H9 (cell line): ENCODE data around the gene BARHL2. TPM values are rescaled to one million over a fixed set of nuclear protein-coding genes. Genes with fewer than 3 reads are reported as not detected.

ENCODE experiments used
- DNase-seq: peaks from one replicate; pipeline ENCODE4 v3.0.0-alpha.2; 2017
- H2AFZ ChIP-seq: one replicate; pipeline ENCODE4 v1.6.1; 2013; ENCODE audit warnings: mild to moderate bottlenecking, low read length, control low read depth, moderate library complexity
- H2AK5ac ChIP-seq: 2 replicates; pipeline ENCODE4 v1.6.1; 2013; ENCODE audit warnings: low read length, control low read depth, mixed read lengths; ENCODE audit not compliant: insufficient read length
- H2BK120ac ChIP-seq: one replicate; pipeline ENCODE4 v1.6.1; 2013; ENCODE audit warnings: low read depth, mild to moderate bottlenecking, low read length, control low read depth, inconsistent platforms; ENCODE audit not compliant: poor library complexity, severe bottlenecking
- H2BK12ac ChIP-seq: 2 replicates; pipeline ENCODE4 v1.6.1; 2013; ENCODE audit warnings: low read length, control low read depth, mixed read lengths, low read depth; ENCODE audit not compliant: insufficient read length
- H2BK15ac ChIP-seq: 2 replicates; pipeline ENCODE4 v1.6.1; 2013; ENCODE audit warnings: low read depth, low read length, control low read depth
- H2BK20ac ChIP-seq: one replicate; pipeline ENCODE4 v1.6.1; 2013; ENCODE audit warnings: low read depth, mild to moderate bottlenecking, low read length, control low read depth, inconsistent platforms; ENCODE audit not compliant: poor library complexity, severe bottlenecking
- H2BK5ac ChIP-seq: 2 replicates; pipeline ENCODE4 v1.6.1; 2013; ENCODE audit warnings: low read length, control low read depth, mixed read lengths; ENCODE audit not compliant: insufficient read length
- H3K14ac ChIP-seq: 2 replicates; pipeline ENCODE4 v1.6.1; 2013; ENCODE audit warnings: low read length, control low read depth; ENCODE audit not compliant: insufficient read depth
- H3K18ac ChIP-seq: 2 replicates; pipeline ENCODE4 v1.6.1; 2013; ENCODE audit warnings: low read depth, mild to moderate bottlenecking, mixed read lengths, low read length, control low read depth; ENCODE audit not compliant: insufficient read length
- H3K23ac ChIP-seq: 2 replicates; pipeline ENCODE4 v1.6.1; 2013; ENCODE audit warnings: low read length, control low read depth, mixed read lengths, low read depth; ENCODE audit not compliant: insufficient read length
- H3K23me2 ChIP-seq: 2 replicates; pipeline ENCODE4 v1.6.1; 2013; ENCODE audit warnings: low read depth, mild to moderate bottlenecking, mixed read lengths, low read length, control low read depth; ENCODE audit not compliant: insufficient read length, poor library complexity, severe bottlenecking
- H3K27ac ChIP-seq: 2 replicates; pipeline ENCODE4 v1.5.1; 2013; ENCODE audit warnings: low read length, control low read depth, mixed read lengths, low read depth; ENCODE audit not compliant: insufficient read length
- H3K27me3 ChIP-seq: 2 replicates; pipeline ENCODE4 v1.6.1; 2013; ENCODE audit warnings: low read length, control low read depth, inconsistent platforms; ENCODE audit not compliant: insufficient read depth
- H3K4ac ChIP-seq: 2 replicates; pipeline ENCODE4 v1.6.1; 2013; ENCODE audit warnings: low read depth, mild to moderate bottlenecking, control low read depth, inconsistent platforms, low read length, moderate library complexity
- H3K4me1 ChIP-seq: 2 replicates; pipeline ENCODE4 v1.6.1; 2013; ENCODE audit warnings: low read length, control low read depth, inconsistent platforms; ENCODE audit not compliant: insufficient read depth
- H3K4me2 ChIP-seq: 2 replicates; pipeline ENCODE4 v1.6.1; 2013; ENCODE audit warnings: low read length, control low read depth, mixed read lengths; ENCODE audit not compliant: insufficient read length, insufficient read depth
- H3K56ac ChIP-seq: 2 replicates; pipeline ENCODE4 v1.6.1; 2013; ENCODE audit warnings: low read depth, mild to moderate bottlenecking, mixed read lengths, low read length, control low read depth; ENCODE audit not compliant: insufficient read length
- H3K79me1 ChIP-seq: 2 replicates; pipeline ENCODE4 v1.6.1; 2013; ENCODE audit warnings: low read depth, mild to moderate bottlenecking, moderate library complexity, low read length, control low read depth, inconsistent platforms; ENCODE audit not compliant: insufficient read depth, poor library complexity, severe bottlenecking
- H3K79me2 ChIP-seq: 2 replicates; pipeline ENCODE4 v1.6.1; 2013; ENCODE audit warnings: low read length, control low read depth, inconsistent platforms; ENCODE audit not compliant: insufficient read depth
- H3K9ac ChIP-seq: 2 replicates; pipeline ENCODE4 v1.6.1; 2013; ENCODE audit warnings: low read length, control low read depth, mixed read lengths; ENCODE audit not compliant: insufficient read length; ENCODE audit errors: extremely low read depth
- H3K9me3 ChIP-seq: one replicate; pipeline ENCODE4 v1.6.1; 2013; ENCODE audit warnings: low read depth, low read length, inconsistent platforms; ENCODE audit not compliant: control insufficient read depth
- H3T11ph ChIP-seq: one replicate; pipeline ENCODE4 v1.6.1; 2013; ENCODE audit warnings: mild to moderate bottlenecking, low read length, control low read depth, inconsistent platforms
- H4K20me1 ChIP-seq: one replicate; pipeline ENCODE4 v1.6.1; 2013; ENCODE audit not compliant: control insufficient read depth, insufficient read length, insufficient read depth
- H4K5ac ChIP-seq: 2 replicates; pipeline ENCODE4 v1.6.1; 2013; ENCODE audit warnings: low read depth, mild to moderate bottlenecking, mixed read lengths, low read length, control low read depth; ENCODE audit not compliant: insufficient read length
- H4K8ac ChIP-seq: replicated peaks from 2 replicates; pipeline ENCODE4 v1.6.1; 2013; ENCODE audit warnings: low read length, control low read depth, mixed read lengths, low read depth; ENCODE audit not compliant: insufficient read length
- H4K91ac ChIP-seq: 2 replicates; pipeline ENCODE4 v1.6.1; 2013; ENCODE audit warnings: low read depth, mild to moderate bottlenecking, moderate library complexity, mixed read lengths, low read length, control low read depth; ENCODE audit not compliant: insufficient read length
- H3K27ac Mint-ChIP-seq, 3 experiments: 2 replicates in 2 of 3; 3 replicates in 1 of 3; pipeline ENCODE4 v1.8.0; 2020 to 2021; ENCODE audit warnings: mixed read lengths in 3 of 3, mild to moderate bottlenecking in 1 of 3, moderate library complexity in 1 of 3
- H3K27me3 Mint-ChIP-seq: 2 replicates; pipeline ENCODE4 v1.8.0; 2021; ENCODE audit warnings: low read depth, mild to moderate bottlenecking, moderate library complexity, mixed read lengths
- H3K36me3 Mint-ChIP-seq, 3 experiments: 2 replicates in 2 of 3; 3 replicates in 1 of 3; pipeline ENCODE4 v1.8.0; 2020 to 2021; ENCODE audit warnings: low read depth in 3 of 3, mixed read lengths in 3 of 3; ENCODE audit not compliant: insufficient read depth in 1 of 3
- H3K4me1 Mint-ChIP-seq, 2 experiments: 2 replicates each; pipeline ENCODE4 v1.8.0; 2020; ENCODE audit warnings: mixed read lengths in 2 of 2
- H3K4me3 Mint-ChIP-seq, 2 experiments: 2 replicates in 1 of 2; 3 replicates in 1 of 2; pipeline ENCODE4 v1.8.0; 2020 to 2021; ENCODE audit warnings: mild to moderate bottlenecking in 2 of 2, mixed read lengths in 2 of 2, moderate library complexity in 1 of 2
- H3K9me3 Mint-ChIP-seq, 2 experiments: 2 replicates in 1 of 2; 3 replicates in 1 of 2; pipeline ENCODE4 v1.8.0; 2020; ENCODE audit warnings: mild to moderate bottlenecking in 2 of 2, mixed read lengths in 2 of 2, moderate library complexity in 1 of 2
- WGBS: extraction: QIAGEN DNeasy Blood & Tissue Kit; methylation state at CpG from one replicate; pipeline ENCODE4 v1.1.7; 2013; ENCODE audit warnings: missing lambda C conversion rate, low lambda C conversion rate, mixed read lengths; ENCODE audit not compliant: insufficient read length; ENCODE audit errors: extremely low coverage; 5-methylcytosine and 5-hydroxymethylcytosine counted together
- total RNA-seq: library from RNA; stranded (reverse); gene quantifications from 2 replicates; pipeline ENCODE4 v1.2.1, GENCODE V29; 2021
- TF ChIP-seq, protein P1 (sequence below): fragments of 200-600 bp; sonication (generic); conservative IDR thresholded peaks from 3 replicates; pipeline ENCODE4 v1.8.0; 2021; ENCODE audit warnings: antibody characterized with exemption, mild to moderate bottlenecking

BARHL2 gene
- total RNA-seq, 1 experiment from 2014 or later = not detected

DNA sequence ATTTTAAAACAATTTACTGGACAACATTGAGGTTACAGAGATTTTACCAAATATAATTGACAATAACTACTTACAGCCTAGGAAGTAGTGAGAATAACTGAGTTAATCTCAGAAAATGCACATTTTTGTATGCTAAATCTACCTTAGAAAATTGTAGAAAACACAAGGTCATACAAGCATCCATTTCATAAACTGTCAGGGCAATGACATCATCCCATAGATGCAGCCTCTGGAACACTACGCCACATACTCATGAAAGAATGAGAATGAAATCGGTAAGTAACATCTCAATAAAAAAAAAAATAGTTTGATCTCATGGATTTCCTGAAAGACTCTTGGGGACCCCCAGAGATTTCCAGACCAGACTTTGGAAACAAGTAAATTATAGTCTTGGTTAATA lies 28.9 kb upstream of the BARHL2 start:
- Histone ChIP-seq H3K27me3 (no peaks in the 10 kb centered on the region), H2BK5ac (no peak overlapping the region), H3K23me2 (no peaks in the 10 kb centered on the region), H3K18ac (no peak overlapping the region), H3K4me2 (no peak overlapping the region), H3K27ac (no peak overlapping the region), H2AK5ac (no peak overlapping the region), H3K14ac (no peak overlapping the region), H4K8ac (no peak overlapping the region), H3K79me1 (no peaks in the 10 kb centered on the region), H3K4me1 (no peaks in the 10 kb centered on the region), H3K56ac (no peak overlapping the region), H2BK20ac (no peak overlapping the region), H2BK120ac (no peak overlapping the region), H2BK12ac (no peak overlapping the region), H3K79me2 (no peaks in the 10 kb centered on the region), H2AFZ (no peak overlapping the region), H4K91ac (no peak overlapping the region), H3K23ac (no peak overlapping the region), H4K20me1 (no peaks in the 10 kb centered on the region), H3K9me3 (no peaks in the 10 kb centered on the region), H3T11ph (no peak overlapping the region), H3K4ac (no peak overlapping the region), H4K5ac (no peak overlapping the region), H2BK15ac (no peak overlapping the region), H3K9ac (no peak overlapping the region)
- H3K27me3 Mint-ChIP-seq = peaks cover 3% of the 10 kb centered on the region
- TF ChIP-seq, protein P1, sequence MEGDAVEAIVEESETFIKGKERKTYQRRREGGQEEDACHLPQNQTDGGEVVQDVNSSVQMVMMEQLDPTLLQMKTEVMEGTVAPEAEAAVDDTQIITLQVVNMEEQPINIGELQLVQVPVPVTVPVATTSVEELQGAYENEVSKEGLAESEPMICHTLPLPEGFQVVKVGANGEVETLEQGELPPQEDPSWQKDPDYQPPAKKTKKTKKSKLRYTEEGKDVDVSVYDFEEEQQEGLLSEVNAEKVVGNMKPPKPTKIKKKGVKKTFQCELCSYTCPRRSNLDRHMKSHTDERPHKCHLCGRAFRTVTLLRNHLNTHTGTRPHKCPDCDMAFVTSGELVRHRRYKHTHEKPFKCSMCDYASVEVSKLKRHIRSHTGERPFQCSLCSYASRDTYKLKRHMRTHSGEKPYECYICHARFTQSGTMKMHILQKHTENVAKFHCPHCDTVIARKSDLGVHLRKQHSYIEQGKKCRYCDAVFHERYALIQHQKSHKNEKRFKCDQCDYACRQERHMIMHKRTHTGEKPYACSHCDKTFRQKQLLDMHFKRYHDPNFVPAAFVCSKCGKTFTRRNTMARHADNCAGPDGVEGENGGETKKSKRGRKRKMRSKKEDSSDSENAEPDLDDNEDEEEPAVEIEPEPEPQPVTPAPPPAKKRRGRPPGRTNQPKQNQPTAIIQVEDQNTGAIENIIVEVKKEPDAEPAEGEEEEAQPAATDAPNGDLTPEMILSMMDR = no peak
- H3K36me3 Mint-ChIP-seq = no peaks in the 10 kb centered on the region
- no peaks in the 10 kb centered on the region for H3K9me3 Mint-ChIP-seq
- no peak overlapping the region for H3K27ac Mint-ChIP-seq
- WGBS = no CpG with 5 or more reads among the region's 2 CpGs
- H3K4me1 Mint-ChIP-seq = peaks cover 0 to 6% of the 10 kb centered on the region in 2 experiments; a peak in 3 of 4 replicates
- DNase-seq = no peak
- no peak overlapping the region for H3K4me3 Mint-ChIP-seq
